Karpas-422 (cell line): ENCODE measurements around the gene BMX. TPM values are rescaled to one million over a fixed set of nuclear protein-coding genes. Genes with fewer than 3 reads are reported as not detected.

Experiments used
- DNase-seq: peaks from one replicate; pipeline ENCODE4 v3.0.0-alpha.2; 2015
- H2AFZ ChIP-seq: fragments of 200-600 bp; sonication (generic); 2 replicates; pipeline ENCODE4 v1.6.1; 2014; ENCODE audit warnings: antibody characterized with exemption, low read length, mixed read lengths
- H3K27ac ChIP-seq: fragments of 200-600 bp; sonication (generic); 2 replicates; pipeline ENCODE4 v1.5.1; 2014; ENCODE audit warnings: mild to moderate bottlenecking, low read length, moderate library complexity
- H3K27me3 ChIP-seq: fragments of 200-600 bp; sonication (generic); 2 replicates; pipeline ENCODE4 v1.6.1; 2014; ENCODE audit warnings: low read length, mixed read lengths
- H3K36me3 ChIP-seq: fragments of 200-600 bp; sonication (generic); 2 replicates; pipeline ENCODE4 v1.6.1; 2014; ENCODE audit warnings: low read length, mixed read lengths; ENCODE audit not compliant: insufficient read depth
- H3K4me1 ChIP-seq: fragments of 200-600 bp; sonication (generic); 2 replicates; pipeline ENCODE4 v1.6.1; 2014; ENCODE audit warnings: mild to moderate bottlenecking, low read length, mixed read lengths
- H3K4me2 ChIP-seq: fragments of 200-600 bp; sonication (generic); 2 replicates; pipeline ENCODE4 v1.6.1; 2014; ENCODE audit warnings: low read length, low read depth, mild to moderate bottlenecking; ENCODE audit not compliant: poor library complexity, severe bottlenecking
- H3K4me3 ChIP-seq: fragments of 200-600 bp; sonication (generic); 2 replicates; pipeline ENCODE4 v1.5.1; 2014; ENCODE audit warnings: mild to moderate bottlenecking, antibody characterized with exemption, low read length, mixed read lengths
- H3K79me2 ChIP-seq: fragments of 200-600 bp; sonication (generic); 2 replicates; pipeline ENCODE4 v1.6.1; 2014; ENCODE audit warnings: mild to moderate bottlenecking, low read length, mixed read lengths
- H3K9ac ChIP-seq: fragments of 200-600 bp; sonication (generic); 2 replicates; pipeline ENCODE4 v1.6.0; 2014; ENCODE audit warnings: low read length
- H3K9me2 ChIP-seq: fragments of 200-600 bp; sonication (generic), shearing (Covaris generic); replicated peaks from 2 replicates; pipeline ENCODE4 v1.6.0; 2014; ENCODE audit warnings: mild to moderate bottlenecking, low read length, moderate library complexity; ENCODE audit not compliant: insufficient read depth
- H3K9me3 ChIP-seq: fragments of 300-700, 200-600 bp; sonication (generic); 2 replicates; pipeline ENCODE4 v1.6.1; 2014; ENCODE audit warnings: low read length, mixed read lengths
- H4K20me1 ChIP-seq: fragments of 200-600 bp; sonication (generic); 2 replicates; pipeline ENCODE4 v1.6.1; 2014; ENCODE audit warnings: mild to moderate bottlenecking, antibody characterized with exemption, low read length, low read depth; ENCODE audit not compliant: insufficient read depth
- total RNA-seq: library from RNA; depleted of rRNA; stranded (reverse); fragments of >200 nt; shearing (Covaris generic); gene quantifications from 2 replicates; pipeline ENCODE4 v1.2.3, GENCODE V29; 2014; ENCODE audit warnings: low replicate concordance; rRNA removed

Gene BMX
- total RNA-seq = 8.2 and 11.1 TPM in 2 replicates

GRCh38 chrX:15500497-15500966, at the start of gene BMX:
Gene BMX, plus strand, starts transcription at chrX:15500807. Its CDS starts 7,547 bp downstream, at chrX:15508354.
- H3K9ac ChIP-seq = no peak within 1 kb of the TSS

GRCh38 chrX:15451913-15452312, 48.7 kb upstream of the BMX start:
- Histone ChIP-seq H3K4me2 (no peak overlapping the region), H3K27me3 (no peaks in the 10 kb centered on the region), H3K9me2 (no peaks in the 10 kb centered on the region), H3K9ac (no peak overlapping the region), H3K4me1 (no peaks in the 10 kb centered on the region), H3K4me3 (no peak overlapping the region), H3K9me3 (no peaks in the 10 kb centered on the region), H2AFZ (no peak overlapping the region), H3K36me3 (no peaks in the 10 kb centered on the region), H3K27ac (no peak overlapping the region), H4K20me1 (no peaks in the 10 kb centered on the region), H3K79me2 (no peaks in the 10 kb centered on the region)
- DNase-seq = no peak

More at GRCh38 chrX:15500497-15500966, at the start of gene BMX:
- Histone ChIP-seq H3K27me3 (no peaks in the 10 kb centered on the region), H3K9me3 (no peaks in the 10 kb centered on the region), H3K9me2 (no peaks in the 10 kb centered on the region), H3K36me3 (no peaks in the 10 kb centered on the region), H4K20me1 (no peaks in the 10 kb centered on the region), H3K4me2 (no peak within 1 kb of the TSS), H2AFZ (no peak within 1 kb of the TSS), H3K79me2 (no peaks in the 10 kb centered on the region), H3K27ac (no peak within 1 kb of the TSS), H3K4me1 (peaks cover 40% of the 10 kb centered on the region), H3K4me3 (no peak within 1 kb of the TSS)
- DNase-seq = no peak

- Histone ChIP-seq H3K79me2 (no peaks in the 10 kb centered on the region), H3K9me3 (no peaks in the 10 kb centered on the region), H2AFZ (no peak overlapping the region), H4K20me1 (no peaks in the 10 kb centered on the region), H3K27me3 (no peaks in the 10 kb centered on the region), H3K4me1 (peaks cover 19% of the 10 kb centered on the region), H3K27ac (no peak overlapping the region; the same call in 1 of the 2 replicates), H3K4me3 (no peak overlapping the region), H3K9me2 (no peaks in the 10 kb centered on the region), H3K4me2 (peak overlapping the region; percentile 39), H3K9ac (no peak overlapping the region), H3K36me3 (no peaks in the 10 kb centered on the region)
- DNase-seq = no peak
Observed at GRCh38 chrX:15464704-15465103, 35.9 kb upstream of the BMX start.

- Histone ChIP-seq H3K4me3 (no peak overlapping the region), H3K4me1 (peaks cover 19% of the 10 kb centered on the region), H3K9me3 (no peaks in the 10 kb centered on the region), H3K36me3 (no peaks in the 10 kb centered on the region), H3K9me2 (no peaks in the 10 kb centered on the region), H3K27ac (peak overlapping the region; percentile 28; the same call in 1 of the 2 replicates), H3K79me2 (no peaks in the 10 kb centered on the region), H4K20me1 (no peaks in the 10 kb centered on the region), H2AFZ (no peak overlapping the region), H3K9ac (no peak overlapping the region), H3K4me2 (peak overlapping the region; percentile 39), H3K27me3 (no peaks in the 10 kb centered on the region)
- DNase-seq = peak; percentile 57
Observed at GRCh38 chrX:15465347-15465746, 35.3 kb upstream of the BMX start.

GRCh38 chrX:15465896-15466651, 34.5 kb upstream of the BMX start:
- Histone ChIP-seq H3K36me3 (no peaks in the 10 kb centered on the region), H3K9ac (no peak overlapping the region), H3K9me2 (no peaks in the 10 kb centered on the region), H4K20me1 (no peaks in the 10 kb centered on the region), H3K4me3 (no peak overlapping the region), H3K27ac (no peak overlapping the region), H3K27me3 (no peaks in the 10 kb centered on the region), H3K4me2 (peak overlapping the region; percentile 39), H3K9me3 (no peaks in the 10 kb centered on the region), H3K79me2 (no peaks in the 10 kb centered on the region), H3K4me1 (peaks cover 19% of the 10 kb centered on the region), H2AFZ (no peak overlapping the region)
- peak; percentile 79 for DNase-seq

GRCh38 chrX:15468036-15468435, 32.6 kb upstream of the BMX start:
- no peaks in the 10 kb centered on the region for H3K79me2 ChIP-seq
- no peak overlapping the region for H3K4me3 ChIP-seq
- no peak overlapping the region for H2AFZ ChIP-seq
- no peaks in the 10 kb centered on the region for H4K20me1 ChIP-seq
- H3K27ac ChIP-seq = no peak overlapping the region
- H3K9me3 ChIP-seq = no peaks in the 10 kb centered on the region
- peak; percentile 76 for DNase-seq
- peaks cover 24% of the 10 kb centered on the region for H3K4me1 ChIP-seq
- H3K27me3 ChIP-seq = no peaks in the 10 kb centered on the region
- H3K9ac ChIP-seq = no peak overlapping the region
- no peaks in the 10 kb centered on the region for H3K36me3 ChIP-seq
- no peak overlapping the region for H3K4me2 ChIP-seq
- H3K9me2 ChIP-seq = no peaks in the 10 kb centered on the region

- H3K9ac ChIP-seq = no peak overlapping the region
- no peaks in the 10 kb centered on the region for H4K20me1 ChIP-seq
- no peaks in the 10 kb centered on the region for H3K9me3 ChIP-seq
- no peak for DNase-seq
- H3K4me1 ChIP-seq = peaks cover 23% of the 10 kb centered on the region
- no peak overlapping the region for H3K4me3 ChIP-seq
- no peaks in the 10 kb centered on the region for H3K79me2 ChIP-seq
- H2AFZ ChIP-seq = no peak overlapping the region
- H3K27me3 ChIP-seq = no peaks in the 10 kb centered on the region
- H3K27ac ChIP-seq = no peak overlapping the region
- no peaks in the 10 kb centered on the region for H3K9me2 ChIP-seq
- no peak overlapping the region for H3K4me2 ChIP-seq
- H3K36me3 ChIP-seq = no peaks in the 10 kb centered on the region
Observed at GRCh38 chrX:15469613-15470012, 31.0 kb upstream of the BMX start.

- H3K4me2 ChIP-seq = no peak overlapping the region
- H3K27ac ChIP-seq = no peak overlapping the region
- no peaks in the 10 kb centered on the region for H4K20me1 ChIP-seq
- H3K4me3 ChIP-seq = no peak overlapping the region
- no peak overlapping the region for H3K9ac ChIP-seq
- peak; percentile 89 for DNase-seq
- no peaks in the 10 kb centered on the region for H3K9me3 ChIP-seq
- H3K79me2 ChIP-seq = no peaks in the 10 kb centered on the region
- H3K4me1 ChIP-seq = peaks cover 13% of the 10 kb centered on the region
- H2AFZ ChIP-seq = no peak overlapping the region
- no peaks in the 10 kb centered on the region for H3K36me3 ChIP-seq
- H3K9me2 ChIP-seq = no peaks in the 10 kb centered on the region
- H3K27me3 ChIP-seq = no peaks in the 10 kb centered on the region
Observed at GRCh38 chrX:15471028-15471427, 29.6 kb upstream of the BMX start.
